Testis (tissue), 2 donors: ENCODE measurements around the gene NRCAM.

Source experiments
- CTCF ChIP-seq, 3 experiments: fragments of 450-650 bp in 2 of 3; fragments of 200-600 bp in 1 of 3; sonication (generic) in 1 of 3; IDR thresholded peaks; one replicate each; pipeline ENCODE4 v1.5.1; 2016 to 2019; ENCODE audit warnings: antibody characterized with exemption in 3 of 3, mild to moderate bottlenecking in 2 of 3, moderate library complexity in 1 of 3
- POLR2A ChIP-seq: fragments of 450-650 bp; IDR thresholded peaks from one replicate; pipeline ENCODE4 v1.6.1; 2017; ENCODE audit warnings: antibody characterized with exemption, mild to moderate bottlenecking, moderate library complexity

GRCh38 chr7:108409146-108409545 is 47.1 kb downstream of the NRCAM start:
- TF ChIP-seq POLR2A (no peak), CTCF (IDR thresholded peaks at IDR 0.05) (no peak)
